GM19238 (cell line): ENCODE results near the gene DIPK2B.

Experiments used
- DNase-seq: peaks from one replicate; pipeline ENCODE4 v3.0.0; 2011; ENCODE audit warnings: low spot score; ENCODE audit not compliant: insufficient read length

The DIPK2B gene, protein sequence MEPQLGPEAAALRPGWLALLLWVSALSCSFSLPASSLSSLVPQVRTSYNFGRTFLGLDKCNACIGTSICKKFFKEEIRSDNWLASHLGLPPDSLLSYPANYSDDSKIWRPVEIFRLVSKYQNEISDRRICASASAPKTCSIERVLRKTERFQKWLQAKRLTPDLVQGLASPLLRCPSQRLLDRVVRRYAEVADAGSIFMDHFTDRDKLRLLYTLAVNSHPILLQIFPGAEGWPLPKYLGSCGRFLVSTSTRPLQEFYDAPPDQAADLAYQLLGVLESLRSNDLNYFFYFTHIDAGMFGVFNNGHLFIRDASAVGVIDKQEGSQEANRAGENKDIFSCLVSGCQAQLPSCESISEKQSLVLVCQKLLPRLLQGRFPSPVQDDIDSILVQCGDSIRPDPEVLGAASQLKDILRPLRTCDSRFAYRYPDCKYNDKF

DNA sequence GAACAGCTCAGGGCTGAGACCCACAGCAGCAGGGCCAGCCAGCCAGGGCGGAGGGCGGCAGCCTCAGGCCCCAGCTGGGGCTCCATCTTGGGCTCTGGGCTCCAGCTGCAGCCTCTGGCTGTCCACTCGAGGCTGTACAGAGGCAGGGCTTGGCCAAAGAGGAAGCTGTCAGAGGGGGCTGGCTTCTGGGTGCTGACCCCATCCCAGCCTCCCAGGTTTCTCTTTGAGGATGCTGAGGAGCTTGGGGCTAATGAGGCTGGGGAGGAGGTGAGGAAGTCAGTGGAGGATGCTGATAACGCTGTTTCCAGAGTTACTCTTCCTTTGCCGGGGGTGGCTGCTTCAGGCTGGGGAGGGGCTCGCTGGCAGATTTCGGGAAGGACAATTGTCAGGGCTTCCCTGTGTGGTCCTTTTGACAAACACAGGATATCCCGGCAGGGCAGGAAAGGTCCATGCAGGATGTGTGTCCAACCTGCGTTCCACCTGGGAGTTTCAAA lies at the start of gene DIPK2B:
Gene DIPK2B, minus strand, starts transcription at position 136 of the 494 bp plus-strand sequence. Its CDS starts 50 bp downstream, at position 86.
- DNase-seq = no peak

DNA sequence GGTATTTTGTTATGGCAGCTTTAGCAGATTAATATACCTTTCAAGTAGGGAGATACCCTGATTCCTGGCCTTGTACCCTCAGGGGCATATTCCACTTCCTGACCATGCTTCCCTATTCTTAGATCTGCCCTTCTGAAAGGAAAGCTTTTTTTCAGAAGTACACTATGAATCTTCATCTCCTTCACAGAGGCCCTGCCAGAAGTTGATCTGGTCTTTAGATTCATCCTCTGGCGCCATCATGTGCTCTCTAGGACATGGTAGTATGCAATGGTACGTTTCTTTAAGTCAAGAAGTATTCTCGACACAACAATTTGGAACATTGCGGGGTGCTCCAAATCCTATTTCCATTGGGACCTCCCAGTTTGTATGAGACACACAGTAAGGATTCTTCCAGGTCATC lies 39.6 kb upstream of the DIPK2B start:
- DNase-seq = no peak

DNA sequence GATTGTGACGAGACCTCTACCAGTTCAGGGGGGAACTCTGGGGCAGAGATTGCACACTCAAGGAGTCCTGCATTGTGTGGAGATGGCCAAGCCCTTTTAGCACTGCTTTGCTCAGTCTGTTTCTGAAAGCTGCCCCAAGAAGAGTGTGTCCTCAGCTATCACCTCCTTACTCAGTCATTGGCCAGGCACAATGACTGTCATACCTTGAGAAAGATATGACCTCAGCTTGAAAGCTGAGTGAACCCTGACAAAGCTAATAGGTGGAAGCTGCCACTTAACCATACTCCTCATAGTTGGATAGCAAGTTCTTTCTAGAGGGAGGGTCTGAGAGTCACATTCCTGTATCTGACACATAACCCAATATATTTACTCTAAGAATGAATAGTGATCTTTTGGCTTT lies 37.8 kb upstream of the DIPK2B start:
- DNase-seq = no peak

DNA sequence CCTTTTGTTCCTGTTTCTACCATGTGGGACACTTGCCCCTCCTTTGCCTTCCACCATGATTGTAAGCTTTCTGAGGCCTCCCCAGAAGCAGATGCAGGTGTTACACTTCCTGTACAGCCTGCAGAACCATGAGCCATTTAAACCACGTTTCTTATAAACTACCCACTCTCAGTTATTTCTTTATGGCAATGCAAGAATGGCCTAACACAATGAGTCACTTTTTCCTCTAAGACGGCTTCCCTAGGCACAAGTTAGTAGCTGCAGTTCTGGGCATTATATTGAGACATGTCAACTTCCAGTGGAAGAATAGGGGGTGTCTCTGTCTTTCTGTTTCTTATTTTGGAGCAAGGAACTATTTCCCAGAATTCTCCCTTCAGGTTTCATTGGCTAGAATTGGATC lies 32.9 kb upstream of the DIPK2B start:
- DNase-seq = no peak

DNA sequence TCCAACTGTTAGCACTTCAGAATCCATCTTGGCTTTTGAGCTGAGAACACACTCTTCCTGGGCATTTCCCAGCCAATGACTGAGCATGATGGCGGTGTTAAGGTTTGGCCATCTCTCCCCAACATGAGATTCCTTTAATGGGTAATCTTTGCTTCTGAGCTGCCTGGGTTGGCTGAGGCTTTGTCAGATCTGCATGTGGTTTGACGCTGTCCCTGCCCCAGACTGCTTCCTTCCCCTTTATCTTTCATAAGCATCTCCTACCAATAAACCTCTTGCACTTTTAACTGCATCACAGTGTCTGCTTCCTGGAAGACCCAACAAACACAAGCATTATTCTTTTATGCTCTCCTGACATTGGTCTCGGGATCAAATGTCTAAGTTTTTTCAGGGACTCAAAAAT lies 31.5 kb upstream of the DIPK2B start:
- DNase-seq = no peak

DNA sequence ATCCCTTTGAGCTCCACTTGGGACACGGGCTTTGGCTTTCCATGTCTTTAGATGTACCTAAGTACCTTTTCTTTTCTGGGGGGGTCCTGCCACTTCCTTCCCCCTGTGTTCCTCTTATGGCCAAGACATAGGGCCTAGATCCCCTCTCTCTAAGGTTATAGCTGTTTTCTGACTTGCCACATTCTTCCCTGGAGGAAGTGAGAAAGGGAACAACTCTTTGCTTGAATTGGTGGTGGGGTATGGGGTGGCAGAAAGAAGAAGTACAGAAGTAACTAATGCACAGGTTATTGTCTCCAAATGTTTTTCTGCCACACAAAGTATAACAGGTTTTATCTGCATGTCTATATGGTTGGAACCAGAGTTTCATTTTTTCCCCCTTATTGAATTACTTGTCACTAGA lies 29.7 kb upstream of the DIPK2B start:
- DNase-seq = no peak

DNA sequence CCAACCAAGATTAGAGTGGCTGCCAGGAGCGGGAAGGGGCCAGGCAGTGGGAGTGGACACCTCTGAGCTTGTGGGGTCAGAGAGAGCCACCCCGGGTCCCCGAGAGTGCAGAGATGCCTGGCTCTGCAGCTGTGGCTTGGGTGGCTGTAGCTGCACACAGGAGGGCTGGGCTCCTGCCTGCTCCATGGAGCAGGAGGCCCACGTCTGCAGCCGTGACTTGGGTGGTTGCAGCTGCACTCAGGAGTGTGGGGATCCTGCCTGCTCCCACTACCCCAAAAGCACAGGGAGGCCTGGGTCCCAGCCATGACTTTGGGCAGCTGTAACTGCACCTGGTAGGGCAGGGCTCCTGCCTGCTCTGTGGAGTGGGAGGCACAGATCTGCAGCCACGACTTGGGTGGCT lies 28.7 kb upstream of the DIPK2B start:
- no peak for DNase-seq

DNA sequence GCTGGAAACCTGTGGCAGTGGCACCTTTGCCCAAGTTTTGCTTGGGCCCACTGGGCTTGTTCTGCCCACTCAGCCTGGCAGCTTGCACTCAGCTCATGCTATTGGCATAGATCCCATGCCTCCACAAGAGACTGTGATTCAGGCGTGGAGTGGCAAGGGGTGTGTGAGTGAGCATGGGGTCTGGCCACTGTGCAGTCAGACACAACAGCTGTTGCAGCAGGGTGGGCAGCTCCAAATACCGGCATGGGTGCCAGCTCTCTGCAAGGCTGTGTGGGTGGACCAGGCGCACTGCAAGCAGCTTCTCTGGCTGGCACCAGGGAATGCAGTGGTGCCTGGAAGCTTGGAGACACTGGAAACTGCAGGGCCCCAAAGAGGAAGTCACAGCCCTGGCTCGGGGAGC lies 27.4 kb upstream of the DIPK2B start:
- no peak for DNase-seq

DNA sequence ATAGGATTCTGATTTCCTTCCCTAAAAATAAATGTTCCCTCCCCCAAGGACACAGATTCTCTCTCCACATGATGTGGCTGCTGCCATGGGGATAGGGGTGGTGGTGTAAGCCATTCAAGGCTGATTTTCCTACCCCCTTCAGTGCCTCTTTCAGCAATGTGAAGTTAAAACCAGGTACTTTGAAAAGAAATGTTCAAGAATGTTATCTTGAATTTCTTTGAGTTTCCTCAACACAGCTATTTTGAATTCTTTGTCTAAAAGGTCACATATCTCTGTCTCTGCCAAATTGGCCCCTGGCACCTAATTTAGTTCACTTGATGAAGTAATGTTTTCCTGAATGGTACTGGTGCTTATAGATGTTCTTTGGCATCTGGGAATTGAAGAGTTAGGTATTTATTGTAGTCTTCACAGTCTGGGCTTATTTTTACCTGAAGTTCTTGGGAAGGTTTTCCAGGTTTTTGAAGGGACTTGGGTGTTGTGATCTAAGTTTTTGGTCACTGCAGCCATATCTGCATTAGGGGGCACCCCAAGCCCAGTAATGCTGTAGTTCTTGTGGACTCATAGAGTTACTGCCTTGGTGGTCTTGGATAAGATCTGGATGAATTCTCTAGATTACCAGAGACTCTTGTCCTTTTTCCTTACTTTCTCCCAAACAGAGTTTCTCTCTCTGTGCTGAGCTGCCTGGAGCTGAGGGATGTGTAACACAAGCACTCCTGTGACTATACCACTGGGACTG lies 7.6 kb upstream of the DIPK2B start:
- DNase-seq = no peak

DNA sequence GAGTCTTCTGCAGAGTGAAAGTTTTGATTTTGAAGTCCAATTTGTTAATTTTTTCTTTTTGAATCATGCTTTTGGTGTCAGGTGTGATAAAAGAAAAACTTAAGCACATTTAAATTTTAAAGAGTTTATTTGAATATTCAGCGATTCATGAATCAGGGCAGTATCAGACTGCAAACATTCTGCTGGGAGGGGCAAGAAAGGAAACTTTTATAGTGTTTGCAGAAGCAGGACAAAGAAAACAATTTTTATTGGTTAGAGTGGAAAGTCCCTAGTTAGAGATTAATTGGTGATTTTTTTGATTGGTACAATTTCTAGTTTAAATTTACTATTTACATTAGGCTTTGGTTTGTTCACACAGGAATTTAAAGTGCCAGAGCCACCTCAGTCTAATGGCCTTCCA lies 1.5 kb upstream of the DIPK2B start:
- no peak for DNase-seq

DNA sequence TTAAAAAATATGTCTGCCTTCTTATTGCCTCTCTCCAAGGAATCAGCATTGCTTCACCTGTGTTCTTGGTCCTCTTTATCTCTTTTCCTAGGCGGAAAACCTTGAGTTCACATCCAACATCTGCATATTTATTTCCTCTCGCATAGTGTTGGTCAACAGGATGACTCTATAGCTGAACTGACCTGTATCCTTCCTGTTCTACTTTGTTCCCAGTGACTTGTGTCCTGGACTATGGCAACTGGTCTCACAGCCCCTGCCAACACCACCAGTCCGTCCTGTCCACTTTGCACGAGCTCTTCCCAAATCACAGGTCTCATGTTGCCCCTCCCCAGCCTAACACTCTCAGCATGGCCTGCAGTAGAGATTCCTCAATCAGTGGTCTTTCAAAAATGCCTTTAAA lies 2.0 kb downstream of the DIPK2B start:
- no peak for DNase-seq

DNA sequence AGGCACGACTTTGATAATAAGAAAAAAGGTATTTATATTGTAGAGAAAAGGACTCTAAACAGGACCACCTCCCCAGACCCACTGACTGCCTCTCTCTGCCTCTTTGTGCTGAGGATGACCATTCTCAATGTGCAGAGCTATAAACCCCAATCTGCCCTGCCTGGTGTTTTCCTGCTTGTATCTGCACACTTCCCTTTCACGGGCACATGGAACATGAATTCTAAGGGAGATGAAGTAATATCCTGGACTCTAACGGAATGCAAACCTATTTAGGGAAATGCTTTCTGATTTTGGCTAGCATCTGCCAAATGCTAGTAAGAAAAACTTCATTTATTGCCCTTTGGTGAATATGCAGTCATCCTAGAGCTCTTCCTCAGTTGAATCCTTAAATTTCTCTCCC lies 2.4 kb downstream of the DIPK2B start:
- DNase-seq = no peak

DNA sequence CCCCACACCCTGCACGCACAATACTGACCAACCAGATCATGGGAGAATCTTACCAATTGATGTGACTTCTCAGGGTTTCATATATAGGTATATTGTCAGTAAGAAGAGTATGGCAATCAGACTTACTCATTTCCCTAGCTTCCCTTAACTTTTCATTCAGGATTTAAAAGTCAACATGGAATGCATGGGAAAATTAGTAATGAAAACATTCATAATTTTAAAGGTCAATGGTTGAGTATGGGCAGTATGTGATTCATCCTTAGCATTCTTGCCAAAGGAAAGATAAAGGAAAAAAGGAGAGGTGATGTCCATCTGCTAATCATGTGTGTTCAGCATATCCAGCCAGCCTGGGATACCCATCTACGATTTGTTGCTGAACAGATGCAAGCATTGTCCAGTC lies 4.0 kb downstream of the DIPK2B start:
- no peak for DNase-seq

DNA sequence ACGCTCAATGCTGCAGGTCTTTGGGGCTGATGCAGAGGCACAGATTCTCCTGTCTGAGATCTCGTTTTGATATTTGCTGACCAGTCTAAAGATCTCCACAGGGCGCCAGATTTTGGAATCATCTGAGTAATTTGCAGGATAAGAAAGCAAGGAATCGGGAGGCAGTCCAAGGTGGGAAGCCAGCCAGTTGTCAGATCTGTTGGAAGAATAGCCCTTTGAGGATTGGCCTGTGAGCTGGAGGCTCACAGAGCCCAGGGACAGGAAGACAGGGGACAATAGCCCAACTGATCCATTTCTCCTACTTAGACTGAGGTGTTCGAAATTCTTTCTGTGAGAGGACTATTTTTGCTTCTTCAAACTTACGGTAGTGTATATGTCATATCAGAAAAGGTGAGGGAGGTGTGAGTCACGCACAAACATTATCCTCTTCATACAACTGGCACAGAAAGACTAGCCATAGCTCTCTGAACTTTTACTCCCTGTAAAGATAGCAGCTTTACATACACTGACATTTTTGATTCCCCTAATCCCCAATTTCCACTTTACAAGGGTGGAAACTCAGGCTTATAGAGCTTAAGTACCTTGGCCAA lies 8.8 kb downstream of the DIPK2B start:
- DNase-seq = no peak

DNA sequence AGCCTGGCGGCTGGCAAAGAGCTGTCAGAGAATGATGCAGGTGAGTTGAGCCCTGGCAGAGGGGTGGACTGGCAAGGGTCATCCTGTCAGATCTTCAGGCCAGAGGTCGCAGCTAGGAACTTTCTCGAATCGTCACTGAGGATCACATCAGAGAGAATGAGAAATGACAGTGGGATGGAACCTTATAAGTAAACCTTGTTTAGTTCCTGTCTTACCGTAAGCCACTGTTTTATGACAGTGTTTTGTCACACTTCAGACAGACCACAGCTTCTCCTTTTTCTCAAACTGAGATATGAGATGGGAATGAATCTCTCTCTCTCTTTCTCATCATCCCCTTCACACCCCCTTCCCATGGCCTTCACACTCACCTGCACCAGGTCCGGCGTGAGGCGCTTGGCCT lies 9.3 kb downstream of the DIPK2B start:
- DNase-seq = no peak

DNA sequence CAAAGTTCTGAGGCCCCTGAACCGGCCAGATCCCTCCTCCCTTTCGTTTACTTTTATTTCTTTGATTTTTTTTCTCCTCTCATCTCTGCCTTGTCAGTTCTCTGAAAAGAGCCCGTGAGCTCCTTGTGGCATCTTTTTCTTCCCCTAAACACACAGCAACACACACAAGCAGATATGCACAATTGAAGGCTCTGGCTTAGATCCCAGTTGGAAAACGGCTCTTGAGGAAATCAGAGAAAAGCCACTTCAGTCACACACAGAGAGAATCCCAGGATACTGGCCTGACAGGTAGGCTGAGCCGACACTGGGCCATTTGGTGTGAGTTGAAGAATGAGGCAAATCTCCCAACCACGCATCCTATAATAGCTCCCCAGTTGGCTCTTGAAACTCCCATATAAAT lies 12.9 kb downstream of the DIPK2B start:
- no peak for DNase-seq

DNA sequence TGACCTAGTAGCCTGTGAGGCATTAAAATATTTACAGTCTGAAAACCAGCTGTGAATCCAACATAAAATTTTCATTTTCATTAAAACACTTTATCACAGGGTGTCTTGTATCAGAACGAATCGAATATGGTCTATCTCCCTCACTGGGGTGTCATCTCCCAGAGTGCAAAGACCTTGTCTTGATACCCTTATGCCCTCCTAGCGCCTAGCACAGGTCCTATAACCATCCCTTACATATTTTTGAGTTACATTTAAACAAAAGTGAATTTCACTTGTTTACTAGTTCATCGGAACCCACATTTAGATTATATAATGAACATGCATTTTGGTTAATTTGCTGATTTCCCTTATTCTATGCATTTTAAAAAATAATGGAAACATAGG lies 14.0 kb downstream of the DIPK2B start:
- DNase-seq = no peak

DNA sequence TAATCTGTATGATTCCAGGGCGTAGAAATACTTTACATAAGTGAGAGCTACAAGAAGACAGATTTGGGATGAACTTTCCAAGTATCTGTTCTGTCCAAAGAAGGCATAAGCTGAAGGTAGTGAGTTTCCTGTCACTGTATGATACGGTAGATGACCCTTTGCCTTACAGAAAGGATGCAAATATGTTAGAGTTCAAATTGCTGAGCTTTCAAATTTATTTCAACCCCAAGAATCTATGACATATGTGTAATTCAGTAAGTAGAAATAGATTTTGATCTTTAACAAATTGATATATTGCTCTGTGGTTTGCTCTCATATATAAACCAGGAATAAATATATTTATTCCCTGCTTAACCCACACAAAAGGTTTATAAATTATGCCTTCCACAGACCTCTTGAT lies 16.5 kb downstream of the DIPK2B start:
- DNase-seq = no peak

DNA sequence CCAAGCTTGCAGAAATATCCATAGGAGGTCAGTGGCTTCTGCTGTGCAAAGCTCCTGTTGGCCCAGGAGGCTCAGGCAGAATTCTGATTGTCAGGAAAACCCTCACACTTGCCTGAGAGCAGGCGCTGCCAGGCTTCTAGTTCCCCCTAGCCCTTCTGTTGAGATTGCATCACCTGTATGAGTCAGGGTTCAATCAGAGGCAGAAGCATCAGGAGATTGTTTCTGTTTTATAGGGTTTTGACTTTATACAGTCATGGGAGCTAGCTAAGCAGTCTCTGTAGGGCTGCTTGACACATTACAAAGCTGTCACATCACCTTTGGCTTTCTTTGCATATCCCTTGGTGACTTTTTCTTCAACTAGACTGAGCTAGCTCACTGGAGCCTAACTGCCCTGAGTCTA lies 27.8 kb downstream of the DIPK2B start:
- DNase-seq = no peak

DNA sequence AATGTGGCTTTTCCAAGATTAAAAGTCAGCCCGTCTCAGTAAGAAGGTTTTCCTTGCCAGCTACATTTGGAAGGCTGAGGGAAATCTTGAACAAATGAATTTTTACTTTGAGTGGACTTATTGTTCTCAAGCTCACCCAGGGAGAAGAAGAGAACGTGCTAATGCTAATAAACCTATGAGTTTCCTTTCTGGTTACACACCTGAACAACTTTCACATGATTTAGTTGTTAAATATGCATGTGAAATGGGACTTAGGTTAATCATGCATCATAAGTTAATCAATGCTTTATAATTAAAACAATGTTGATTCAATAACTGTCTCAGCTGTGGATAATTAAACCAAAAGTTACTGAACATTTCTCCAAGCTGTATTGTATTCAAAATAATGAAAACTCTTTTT lies 33.9 kb downstream of the DIPK2B start:
- DNase-seq = no peak

DNA sequence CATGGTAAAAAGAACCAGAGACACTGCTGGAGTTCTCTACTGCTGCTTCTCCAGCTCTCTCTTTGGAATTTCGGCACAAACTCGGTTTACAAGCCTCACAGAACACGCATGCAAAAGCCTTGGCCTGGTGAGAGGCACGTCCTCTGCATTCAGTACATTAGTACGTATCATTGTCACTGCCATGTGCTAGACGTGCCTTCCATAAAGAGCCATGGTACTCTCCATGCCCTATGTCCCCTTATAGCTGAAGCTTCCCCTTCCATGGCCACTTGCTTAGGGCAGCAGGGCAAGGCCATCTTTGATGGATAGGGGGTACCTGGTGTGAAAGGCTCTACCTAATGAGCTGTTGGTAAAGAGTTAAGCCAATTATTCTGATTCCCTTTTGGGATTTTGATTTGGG lies 35.0 kb downstream of the DIPK2B start:
- DNase-seq = no peak

DNA sequence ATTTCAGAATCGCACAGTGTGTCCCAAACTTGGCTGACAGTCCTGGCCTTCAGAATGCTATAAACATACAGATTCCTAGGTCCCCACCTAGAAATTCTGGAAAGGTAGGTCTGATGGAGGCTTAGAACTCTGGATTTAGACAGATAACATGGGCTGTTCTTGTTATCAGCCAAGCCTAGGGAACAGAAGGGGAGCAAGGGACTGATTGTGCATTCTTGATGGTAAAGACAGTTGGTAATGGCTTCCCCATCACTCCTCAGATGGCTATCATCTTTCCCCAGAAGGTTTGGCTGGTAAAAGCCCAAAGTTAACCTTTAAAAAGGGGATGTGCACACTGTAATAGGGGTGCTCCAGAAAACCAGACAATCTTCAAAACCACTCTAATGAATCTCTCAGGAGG lies 35.7 kb downstream of the DIPK2B start:
- no peak for DNase-seq
